B cell (primary cell): ENCODE measurements around the gene PPIP5K1.
"Not testable (repeated sequence)": the region's sequence is repeated elsewhere in the genome, so short reads cannot be mapped to it uniquely, and the experiment has no call there.

Source experiments
- CTCF ChIP-seq: fragments of 200-600 bp; IDR thresholded peaks from one replicate; pipeline ENCODE4 v1.8.0; 2022; ENCODE audit warnings: antibody characterized with exemption, mild to moderate bottlenecking
- EZH2 ChIP-seq: IDR thresholded peaks from 2 replicates; pipeline ENCODE4 v1.6.1; 2012; ENCODE audit warnings: borderline replicate concordance, low read depth, mild to moderate bottlenecking, moderate library complexity, low read length; ENCODE audit not compliant: insufficient read depth, poor library complexity, severe bottlenecking

GRCh38 chr15:43626937-43627336, 36.9 kb upstream of the PPIP5K1 start:
- not testable (repeated sequence) for TF ChIP-seq CTCF, EZH2
